ENCODE measurements around the gene ZNF610.

ZNF610 gene

GRCh38 chr19:52398081-52398441 is 62.0 kb downstream of the ZNF610 start:
- DNase-seq = peak; percentile 37

GRCh38 chr19:52410276-52410675 is 74.2 kb downstream of the ZNF610 start:
- no peak for DNase-seq

- no peak for DNase-seq
Observed at GRCh38 chr19:52415711-52416110, 79.7 kb downstream of the ZNF610 start.

All from MV-4-11 (cell line).